HEK293 (cell line): ENCODE results near the gene SLC35A2.

Source experiments
- CTCF ChIA-PET: fragments of 350-600 bp; formaldehyde crosslinking; extraction: SDS; loops from one replicate; lab custom pipeline; 2021; ENCODE audit warnings: antibody characterized with exemption; lab: Yijun Ruan, JAX
- POLR2A ChIA-PET: fragments of 300-600 bp; formaldehyde crosslinking; extraction: SDS; loops from one replicate; lab custom pipeline; 2020; ENCODE audit warnings: antibody characterized with exemption, inconsistent platforms; lab: Yijun Ruan, JAX
- H3K27ac ChIP-seq: fragments of 200-500 bp; sonication (Bioruptor generic); 2 replicates; pipeline ENCODE4 v1.5.1; 2014; ENCODE audit warnings: low read depth, low read length, control low read depth, inconsistent platforms; ENCODE audit errors: extremely low read depth
- H3K36me3 ChIP-seq, 2 experiments: fragments of 200-500 bp in 1 of 2; sonication (Bioruptor generic) in 1 of 2; 1 replicate in 1 of 2; 2 replicates in 1 of 2; pipeline ENCODE4 v1.5.1; 2014 to 2017; ENCODE audit warnings: inconsistent platforms in 2 of 2, low read length in 2 of 2; ENCODE audit not compliant: control insufficient read depth in 2 of 2, insufficient read depth in 1 of 2
- H3K4me1 ChIP-seq: fragments of 200-500 bp; sonication (Bioruptor generic); 2 replicates; pipeline ENCODE4 v1.5.1; 2014; ENCODE audit warnings: mild to moderate bottlenecking, low read length, inconsistent platforms; ENCODE audit not compliant: control insufficient read depth, insufficient read depth
- H3K4me3 ChIP-seq: 2 replicates; pipeline ENCODE4 v1.5.1; 2011; ENCODE audit warnings: low read depth, mild to moderate bottlenecking, control low read depth, low read length, moderate library complexity
- H3K9me3 ChIP-seq: fragments of 200-500 bp; sonication (Bioruptor generic); 2 replicates; pipeline ENCODE4 v1.5.1; 2014; ENCODE audit warnings: low read depth, low read length, inconsistent platforms; ENCODE audit not compliant: control insufficient read depth, insufficient read depth
- ATF2 ChIP-seq: fragments of 450-650 bp; formaldehyde crosslinking; IDR thresholded peaks from 2 replicates; pipeline ENCODE4 v1.5.1; 2016; ENCODE audit warnings: missing biosample characterization, missing genetic modification characterization, low read depth
- GLIS2 ChIP-seq: fragments of 450-650 bp; formaldehyde crosslinking; IDR thresholded peaks from 2 replicates; pipeline ENCODE4 v1.5.1; 2016; ENCODE audit warnings: missing biosample characterization, missing genetic modification characterization
- HOXC10 ChIP-seq: sonication (generic); formaldehyde crosslinking; IDR thresholded peaks from 2 replicates; pipeline ENCODE4 v1.8.1; 2023; ENCODE audit warnings: mild to moderate bottlenecking, missing genetic modification reagents
- IKZF3 ChIP-seq: fragments of 450-650 bp; IDR thresholded peaks from 2 replicates; pipeline ENCODE4 v1.5.0; 2018; ENCODE audit warnings: missing biosample characterization, mild to moderate bottlenecking, missing genetic modification characterization, moderate library complexity
- INSM2 ChIP-seq: fragments of 450-650 bp; formaldehyde crosslinking; IDR thresholded peaks from 2 replicates; pipeline ENCODE4 v1.5.1; 2016; ENCODE audit warnings: missing biosample characterization, missing genetic modification characterization
- KLF10 ChIP-seq: fragments of 450-650 bp; IDR thresholded peaks from 2 replicates; pipeline ENCODE4 v1.5.1; 2018; ENCODE audit warnings: missing biosample characterization, mild to moderate bottlenecking, missing genetic modification characterization
- KLF16 ChIP-seq: fragments of 450-650 bp; formaldehyde crosslinking; IDR thresholded peaks from 2 replicates; pipeline ENCODE4 v1.5.1; 2017; ENCODE audit warnings: missing biosample characterization, missing genetic modification characterization
- KLF7 ChIP-seq: fragments of 450-650 bp; formaldehyde crosslinking; IDR thresholded peaks from 2 replicates; pipeline ENCODE4 v1.5.1; 2016; ENCODE audit warnings: missing biosample characterization, missing genetic modification characterization, borderline replicate concordance
- KLF8 ChIP-seq: fragments of 450-650 bp; formaldehyde crosslinking; IDR thresholded peaks from 2 replicates; pipeline ENCODE4 v1.5.1; 2016; ENCODE audit warnings: missing biosample characterization, missing genetic modification characterization
- MZF1 ChIP-seq: fragments of 450-650 bp; formaldehyde crosslinking; IDR thresholded peaks from 2 replicates; pipeline ENCODE4 v1.5.1; 2017; ENCODE audit warnings: missing biosample characterization, missing genetic modification characterization, borderline replicate concordance
- SP2 ChIP-seq: fragments of 450-650 bp; formaldehyde crosslinking; IDR thresholded peaks from 2 replicates; pipeline ENCODE4 v1.5.1; 2016; ENCODE audit warnings: missing biosample characterization, missing genetic modification characterization
- TRIM28 ChIP-seq: IDR thresholded peaks from 2 replicates; pipeline ENCODE4 v1.6.1; 2011; ENCODE audit warnings: low read length, control low read depth, borderline replicate concordance
- YY1 ChIP-seq: fragments of 450-650 bp; formaldehyde crosslinking; IDR thresholded peaks from 2 replicates; pipeline ENCODE4 v1.5.1; 2018; ENCODE audit warnings: missing biosample characterization, missing genetic modification characterization
- ZBTB6 ChIP-seq: fragments of 450-650 bp; formaldehyde crosslinking; IDR thresholded peaks from 2 replicates; pipeline ENCODE4 v1.5.1; 2017; ENCODE audit warnings: missing biosample characterization, missing genetic modification characterization
- ZFHX2 ChIP-seq: fragments of 450-650 bp; formaldehyde crosslinking; conservative IDR thresholded peaks from 2 replicates; pipeline ENCODE4 v1.5.1; 2016; ENCODE audit warnings: missing biosample characterization, missing genetic modification characterization
- ZFP69B ChIP-seq: fragments of 450-650 bp; formaldehyde crosslinking; IDR thresholded peaks from 2 replicates; pipeline ENCODE4 v1.5.1; 2016; ENCODE audit warnings: missing biosample characterization, missing genetic modification characterization
- ZIC2 ChIP-seq: fragments of 450-650 bp; formaldehyde crosslinking; IDR thresholded peaks from 2 replicates; pipeline ENCODE4 v1.5.1; 2016; ENCODE audit warnings: missing biosample characterization, missing genetic modification characterization
- ZNF211 ChIP-seq: fragments of 450-650 bp; formaldehyde crosslinking; IDR thresholded peaks from 2 replicates; pipeline ENCODE4 v1.5.1; 2016; ENCODE audit warnings: low read depth, missing biosample characterization, missing genetic modification characterization
- ZNF223 ChIP-seq: fragments of 450-650 bp; formaldehyde crosslinking; IDR thresholded peaks from 2 replicates; pipeline ENCODE4 v1.5.1; 2016; ENCODE audit warnings: missing biosample characterization, missing genetic modification characterization
- ZNF362 ChIP-seq: fragments of 450-650 bp; formaldehyde crosslinking; IDR thresholded peaks from 2 replicates; pipeline ENCODE4 v1.5.1; 2016; ENCODE audit warnings: missing biosample characterization, missing genetic modification characterization
- ZNF398 ChIP-seq: fragments of 450-650 bp; formaldehyde crosslinking; IDR thresholded peaks from 2 replicates; pipeline ENCODE4 v1.5.1; 2017; ENCODE audit warnings: missing biosample characterization, missing genetic modification characterization
- ZNF501 ChIP-seq: fragments of 450-650 bp; formaldehyde crosslinking; IDR thresholded peaks from 2 replicates; pipeline ENCODE4 v1.5.1; 2016; ENCODE audit warnings: missing biosample characterization, missing genetic modification characterization
- ZNF529 ChIP-seq: fragments of 450-650 bp; formaldehyde crosslinking; IDR thresholded peaks from 2 replicates; pipeline ENCODE4 v1.5.1; 2017; ENCODE audit warnings: missing genetic modification characterization, missing biosample characterization; ENCODE audit not compliant: insufficient replicate concordance
- ZNF544 ChIP-seq: fragments of 450-650 bp; formaldehyde crosslinking; IDR thresholded peaks from 2 replicates; pipeline ENCODE4 v1.5.0; 2017; ENCODE audit warnings: missing biosample characterization, missing genetic modification characterization
- ZNF561 ChIP-seq: fragments of 450-650 bp; IDR thresholded peaks from 2 replicates; pipeline ENCODE4 v1.5.1; 2018; ENCODE audit warnings: missing biosample characterization, missing genetic modification characterization, borderline replicate concordance
- ZNF677 ChIP-seq: fragments of 450-650 bp; IDR thresholded peaks from 2 replicates; pipeline ENCODE4 v1.5.0; 2018; ENCODE audit warnings: missing biosample characterization, mild to moderate bottlenecking, missing genetic modification characterization, moderate library complexity
- ZNF692 ChIP-seq: fragments of 450-650 bp; formaldehyde crosslinking; IDR thresholded peaks from 2 replicates; pipeline ENCODE4 v1.5.1; 2016; ENCODE audit warnings: missing biosample characterization, missing genetic modification characterization

SLC35A2 gene

GRCh38 chrX:48892896-48893295 lies 18.6 kb downstream of the SLC35A2 start (continued):
- TF ChIP-seq YY1 (tag by site-specific recombination) (no peak), ZNF501 (tag by site-specific recombination) (no peak), ZNF223 (tag by site-specific recombination) (no peak), INSM2 (tag by site-specific recombination) (no peak)

GRCh38 chrX:48891402-48892288 lies 19.8 kb downstream of the SLC35A2 start:
- Histone ChIP-seq H3K4me1 (no peaks in the 10 kb centered on the region), H3K9me3 (no peaks in the 10 kb centered on the region), H3K36me3 (peaks cover 6 to 29% of the 10 kb centered on the region in 2 experiments), H3K27ac (peak overlapping the region; percentile 46; the same call in 1 of the 2 replicates), H3K4me3 (peak overlapping the region; percentile 40)
- ChIA-PET CTCF (interaction anchor here (0.5 to 1.6 kb wide), 12 partner anchors 9 to 293 kb away, joined by 3 to 9 read pairs (median 3); partner anchors contain the start of gene PCSK1N), POLR2A (interaction anchor here (1.0 to 1.9 kb wide), 6 partner anchors 12 to 215 kb away, joined by 4 to 10 read pairs (median 8); partner anchors contain the start of genes HDAC6 and SLC35A2)
- TF ChIP-seq ZNF544 (tag by site-specific recombination) = no peak
- no peak for TF ChIP-seq ZNF529 (tag by site-specific recombination)
- peak; percentile 49; the same call in 1 of the 2 replicates for TF ChIP-seq ZNF561 (tag by site-specific recombination)
- no peak for TF ChIP-seq ATF2
- TF ChIP-seq HOXC10 (CRISPR knock-in tag) = 0 out of 2 replicates have a peak, but pooled peaks have one; percentile 78
- TF ChIP-seq ZNF677 = no peak
- TF ChIP-seq ZIC2 (tag by site-specific recombination) = 0 out of 2 replicates have a peak, but pooled peaks have one; percentile 47
- no peak for TF ChIP-seq KLF7 (tag by site-specific recombination)
- peak; percentile 98 for TF ChIP-seq ZFP69B (tag by site-specific recombination)
- peak; percentile 99 for TF ChIP-seq ZNF692 (tag by site-specific recombination)
- peak; percentile 80 for TF ChIP-seq KLF16
- TF ChIP-seq ZFHX2 (tag by site-specific recombination) = 0 out of 2 replicates have a peak, but pooled peaks have one; percentile 16
- no peak for TF ChIP-seq ZNF362 (tag by site-specific recombination)
- peak; percentile 29; the same call in 1 of the 2 replicates for TF ChIP-seq KLF10 (tag by site-specific recombination)
- TF ChIP-seq IKZF3 (tag by site-specific recombination) = peak; percentile 67
- no peak for TF ChIP-seq TRIM28
- TF ChIP-seq ZNF398 (tag by site-specific recombination) = no peak
- TF ChIP-seq SP2 (tag by site-specific recombination) = peak; percentile 88
- TF ChIP-seq ZBTB6 = peak; percentile 83
- no peak for TF ChIP-seq ZNF211 (tag by site-specific recombination)
- TF ChIP-seq KLF8 (tag by site-specific recombination) = peak; percentile 60; the same call in 1 of the 2 replicates
- TF ChIP-seq MZF1 = no peak
- peak; percentile 91 for TF ChIP-seq GLIS2 (tag by site-specific recombination)
